K562 (cell line): ENCODE results near the gene RPS8. TPM values are rescaled to one million over a fixed set of nuclear protein-coding genes. Genes with fewer than 3 reads are reported as not detected.

Experiments used
- CBFB ChIP-seq: sonication (generic); formaldehyde crosslinking; IDR thresholded peaks from 2 replicates; pipeline ENCODE4 v1.4.0; 2020; ENCODE audit warnings: mild to moderate bottlenecking, missing genetic modification reagents
- CTCF ChIP-seq, 3 experiments: IDR thresholded peaks in 2 of 3; conservative IDR thresholded peaks in 1 of 3; 2 replicates each; pipeline ENCODE4 v1.5.1; 2011 to 2012; ENCODE audit warnings: low read length in 3 of 3, mild to moderate bottlenecking in 3 of 3, control low read depth in 2 of 3, improper control_type of control experiment in 1 of 3, inconsistent platforms in 1 of 3, low read depth in 1 of 3, mixed read lengths in 1 of 3, moderate library complexity in 1 of 3; ENCODE audit not compliant: insufficient read depth in 2 of 3
- DPF2 ChIP-seq: fragments of 450-650 bp; IDR thresholded peaks from 2 replicates; pipeline ENCODE4 v1.6.1; 2016
- ESRRA ChIP-seq: fragments of 450-650 bp; IDR thresholded peaks from 2 replicates; pipeline ENCODE4 v1.6.1; 2014; ENCODE audit warnings: low read depth, mild to moderate bottlenecking, moderate library complexity, borderline replicate concordance
- GATA2 ChIP-seq: sonication (generic); formaldehyde crosslinking; IDR thresholded peaks from 2 replicates; pipeline ENCODE4 v1.4.0; 2020; ENCODE audit warnings: mild to moderate bottlenecking, missing genetic modification reagents
- HDAC2 ChIP-seq: fragments of 450-650 bp; IDR thresholded peaks from 2 replicates; pipeline ENCODE4 v1.6.1; 2016; ENCODE audit warnings: mild to moderate bottlenecking
- HNRNPUL1 ChIP-seq: fragments of 200-400 bp; formaldehyde crosslinking; IDR thresholded peaks from 2 replicates; pipeline ENCODE4 v1.6.1; 2017; ENCODE audit warnings: low read length
- MBD1 ChIP-seq: fragments of 250-450 bp; sonication (Bioruptor Pico); IDR thresholded peaks from 2 replicates; pipeline ENCODE4 v1.8.0; 2022; ENCODE audit warnings: inconsistent platforms
- NELFE ChIP-seq: IDR thresholded peaks from 2 replicates; pipeline ENCODE4 v1.6.1; 2011; ENCODE audit warnings: mild to moderate bottlenecking; ENCODE audit not compliant: insufficient read depth, insufficient read length
- NONO ChIP-seq, 2 experiments: fragments of 200-400 bp in 1 of 2; fragments of 450-650 bp in 1 of 2; formaldehyde crosslinking in 1 of 2; IDR thresholded peaks; 2 replicates each; pipeline ENCODE4 v1.6.1; 2017; ENCODE audit warnings: low read depth in 2 of 2, mild to moderate bottlenecking in 2 of 2, moderate library complexity in 2 of 2, low read length in 1 of 2
- PHF21A ChIP-seq: fragments of 450-650 bp; IDR thresholded peaks from 2 replicates; pipeline ENCODE4 v1.6.1; 2017; ENCODE audit warnings: low read depth, borderline replicate concordance
- POLR2H ChIP-seq: IDR thresholded peaks from 2 replicates; pipeline ENCODE4 v1.6.1; 2016; ENCODE audit warnings: missing genetic modification characterization, low read depth, mild to moderate bottlenecking, control low read depth, missing compliant biosample characterization, moderate library complexity
- RBBP5 ChIP-seq: fragments of 200-600 bp; sonication (generic); IDR thresholded peaks from 2 replicates; pipeline ENCODE4 v1.6.1; 2012; ENCODE audit warnings: borderline replicate concordance, mild to moderate bottlenecking, low read length, control low read depth, inconsistent platforms; ENCODE audit not compliant: insufficient read depth, poor library complexity, severe bottlenecking
- SMARCE1 ChIP-seq: fragments of 450-650 bp; IDR thresholded peaks from 2 replicates; pipeline ENCODE4 v1.7.1; 2016; ENCODE audit warnings: mild to moderate bottlenecking
- STAT5B ChIP-seq: fragments of 250-450 bp; sonication (Bioruptor Pico); IDR thresholded peaks from 2 replicates; pipeline ENCODE4 v1.8.0; 2021; ENCODE audit warnings: mild to moderate bottlenecking, inconsistent platforms
- TEAD1 ChIP-seq, 2 experiments: fragments of 450-650 bp in 1 of 2; sonication (generic) in 1 of 2; formaldehyde crosslinking; IDR thresholded peaks; 2 replicates each; pipeline versions ENCODE4 v1.4.0 to v1.8.0; 2020 to 2022; ENCODE audit warnings: mild to moderate bottlenecking in 2 of 2, missing genetic modification reagents in 1 of 2
- TGIF2 ChIP-seq: sonication (generic); formaldehyde crosslinking; IDR thresholded peaks from 2 replicates; pipeline ENCODE4 v1.8.1; 2022; ENCODE audit warnings: mild to moderate bottlenecking, missing genetic modification reagents, moderate library complexity
- TRIM24 ChIP-seq, 2 experiments: fragments of 450-650 bp; IDR thresholded peaks; 2 replicates each; pipeline ENCODE4 v1.6.1; 2016
- ZBTB2 ChIP-seq: fragments of 450-650 bp; IDR thresholded peaks from 2 replicates; pipeline ENCODE4 v1.6.1; 2016; ENCODE audit warnings: antibody characterized with exemption
- ZBTB49 ChIP-seq: sonication (generic); formaldehyde crosslinking; IDR thresholded peaks from 2 replicates; pipeline ENCODE4 v1.8.0; 2022; ENCODE audit warnings: missing genetic modification reagents, mild to moderate bottlenecking, borderline replicate concordance
- ZNF165 ChIP-seq: fragments of 250-450 bp; sonication (Bioruptor Pico); IDR thresholded peaks from 2 replicates; pipeline ENCODE4 v1.4.0; 2020; ENCODE audit warnings: borderline replicate concordance
- polyA plus RNA-seq, 8 experiments: library from polyadenylated mRNA; depleted of rRNA in 4 of 8; stranded (reverse) in 5 of 8; unstranded in 3 of 8; fragments of >200 nt; fragmentation: Nextera tagmentation in 2 of 8; fragmentation: Illumina TruSeq in 1 of 8; extraction: Ambion mirVana in 2 of 8; extraction: Trizol in 1 of 8; gene quantifications; 2 replicates each; pipeline versions ENCODE4 v1.2.1 to v1.2.3, GENCODE V29; 2011 to 2014; ENCODE audit warnings: inconsistent platforms in 1 of 8, missing spikeins in 1 of 8
- total RNA-seq, 7 experiments: library from RNA; depleted of rRNA in 6 of 7; stranded (reverse); fragments of >200 nt in 6 of 7; fragmentation: Illumina TruSeq in 2 of 7; extraction: Trizol in 2 of 7; gene quantifications; 2 replicates each; pipeline versions ENCODE4 v1.2.1 to v1.2.3, GENCODE V29; 2011 to 2021; ENCODE audit warnings: low replicate concordance in 1 of 7

Gene RPS8
- total and polyA plus RNA-seq, 9 of the 15 experiments (the other 6 are each of a cell fraction or from before 2014, with no cell fraction given): 2,431 to 4,168 (median 3,109) TPM

GRCh38 chr1:44819196-44819607 lies 43.9 kb downstream of the RPS8 start (continued):
- 0 out of 2 replicates have a peak, but pooled peaks have one; percentile 14 for TF ChIP-seq ZBTB49 (CRISPR knock-in tag)
- TF ChIP-seq DPF2: peak; percentile 48; the same call in 1 of the 2 replicates
- TF ChIP-seq ZBTB2: peak; percentile 9; the same call in 1 of the 2 replicates
- peak; percentile 46; the same call in 1 of the 2 replicates for TF ChIP-seq MBD1 (CRISPR knock-in tag)
- TF ChIP-seq TEAD1 (CRISPR knock-in tag; IDR thresholded peaks at IDR 0.05): 0 out of 4 replicates have a peak, but pooled peaks of 1 of the 2 experiments have one; percentile 3
- peak; percentile 60; the same call in 1 of the 2 replicates for TF ChIP-seq PHF21A
- peak in 1 of 3 experiments; percentile 16; a peak in 1 of 6 replicates for TF ChIP-seq CTCF (IDR thresholded peaks at IDR 0.05 in 2 of 3, conservative IDR thresholded peaks at IDR 0.05 in 1 of 3; ENCODE audit: insufficient read depth in 2 of 3, low read depth in 1 of 3, low read length in 3 of 3)
- TF ChIP-seq TRIM24 (IDR thresholded peaks at IDR 0.05): no peak
- no peak for TF ChIP-seq STAT5B (CRISPR knock-in tag)
- TF ChIP-seq NONO (IDR thresholded peaks at IDR 0.05; ENCODE audit: low read depth in 2 of 2, low read length in 1 of 2): peak in 1 of 2 experiments; percentile 97; a peak in 2 of 4 replicates
- TF ChIP-seq ZNF165 (CRISPR knock-in tag): no peak
- TF ChIP-seq HDAC2: 0 out of 2 replicates have a peak, but pooled peaks have one; percentile 11
- no peak for TF ChIP-seq HNRNPUL1
- TF ChIP-seq POLR2H (tag): 0 out of 2 replicates have a peak, but pooled peaks have one; percentile 6
- TF ChIP-seq GATA2 (CRISPR knock-in tag): peak; percentile 84
- TF ChIP-seq CBFB: no peak
- peak; percentile 45 for TF ChIP-seq RBBP5
- peak; percentile 8; the same call in 1 of the 2 replicates for TF ChIP-seq TGIF2 (CRISPR knock-in tag)
- TF ChIP-seq SMARCE1: 0 out of 2 replicates have a peak, but pooled peaks have one; percentile 22
- TF ChIP-seq ESRRA: 0 out of 2 replicates have a peak, but pooled peaks have one; percentile 5
- TF ChIP-seq NELFE: peak; percentile 87
